Femur (tissue), 1 donor: Measurements from ENCODE around the gene SHE.
"Not testable (repeated sequence)": the region's sequence is repeated elsewhere in the genome, so short reads cannot be mapped to it uniquely, and the experiment has no call there.

Experiments
- DNase-seq: peaks from one replicate; pipeline ENCODE4 v3.0.0-alpha.2; 2017

SHE gene

GRCh38 chr1:154502066-154502743 is at the start of gene SHE, which contains the start of gene TDRD10:
Gene SHE, minus strand, starts transcription at chr1:154502412. Its CDS starts 386 bp downstream, at chr1:154502026.
Gene TDRD10, plus strand, starts transcription at chr1:154502219. Its CDS starts 4,685 bp downstream, at chr1:154506904.
- peak; percentile 43 for DNase-seq

DNA sequence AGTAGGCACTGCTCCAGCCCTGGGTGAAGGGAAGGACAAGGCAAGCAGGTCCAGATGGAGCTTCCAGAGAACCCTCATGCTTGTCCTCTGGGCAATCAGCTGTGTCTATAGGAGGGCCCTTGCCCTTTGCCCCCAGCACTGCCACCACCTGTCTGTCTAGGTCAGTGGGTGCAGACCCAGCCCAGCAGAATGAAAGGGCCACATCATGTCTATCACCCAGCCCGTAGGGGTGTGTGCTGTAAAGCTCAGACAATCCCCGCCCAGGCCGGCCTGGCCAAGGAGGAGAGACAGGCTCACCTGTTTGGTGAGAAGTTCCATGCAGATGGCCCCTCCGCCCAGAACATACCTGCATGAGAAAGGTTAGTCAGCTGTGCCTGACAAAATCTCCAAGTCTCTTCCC is 49.3 kb upstream of the SHE start:
- no peak for DNase-seq

DNA sequence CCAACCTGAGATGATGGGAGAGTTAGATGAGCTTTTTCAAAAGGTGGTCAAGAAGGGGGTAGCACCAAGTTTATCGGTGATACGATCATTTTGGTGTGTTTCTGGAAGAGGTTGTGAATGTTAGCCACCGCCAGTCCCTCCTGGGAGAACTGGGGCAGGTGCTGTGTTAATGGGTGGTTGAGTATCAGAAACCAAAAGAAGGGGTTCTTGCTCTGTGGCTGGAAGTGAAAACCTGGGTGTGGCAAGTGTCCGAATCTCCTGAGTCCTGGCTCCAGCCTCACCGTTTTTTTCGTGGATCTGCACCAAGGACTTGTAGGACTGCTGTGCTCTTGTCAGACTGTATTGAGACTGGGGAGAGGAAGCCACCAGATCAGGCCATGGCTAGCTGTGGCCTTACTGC is 48.4 kb upstream of the SHE start:
- no peak for DNase-seq

DNA sequence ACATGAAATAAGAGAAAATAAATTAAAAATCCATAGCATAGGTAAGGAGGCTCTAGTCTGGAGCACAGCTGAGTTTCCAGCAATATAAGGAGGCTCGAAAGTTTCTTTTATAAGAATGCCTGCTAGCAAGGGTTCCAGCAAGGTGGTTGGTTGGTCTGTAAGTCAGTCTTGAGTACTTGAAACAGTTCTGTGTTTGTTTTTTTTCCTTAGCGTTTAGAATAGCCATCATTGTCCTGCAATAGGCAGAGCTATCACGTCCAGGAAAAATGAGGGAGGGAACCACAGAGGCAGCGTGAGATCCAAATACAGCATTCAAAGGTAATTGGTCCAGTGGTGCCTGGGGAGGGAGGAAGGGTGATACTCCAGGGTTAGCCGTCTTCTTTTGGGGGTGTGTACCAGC is 47.9 kb upstream of the SHE start:
- DNase-seq: no peak

DNA sequence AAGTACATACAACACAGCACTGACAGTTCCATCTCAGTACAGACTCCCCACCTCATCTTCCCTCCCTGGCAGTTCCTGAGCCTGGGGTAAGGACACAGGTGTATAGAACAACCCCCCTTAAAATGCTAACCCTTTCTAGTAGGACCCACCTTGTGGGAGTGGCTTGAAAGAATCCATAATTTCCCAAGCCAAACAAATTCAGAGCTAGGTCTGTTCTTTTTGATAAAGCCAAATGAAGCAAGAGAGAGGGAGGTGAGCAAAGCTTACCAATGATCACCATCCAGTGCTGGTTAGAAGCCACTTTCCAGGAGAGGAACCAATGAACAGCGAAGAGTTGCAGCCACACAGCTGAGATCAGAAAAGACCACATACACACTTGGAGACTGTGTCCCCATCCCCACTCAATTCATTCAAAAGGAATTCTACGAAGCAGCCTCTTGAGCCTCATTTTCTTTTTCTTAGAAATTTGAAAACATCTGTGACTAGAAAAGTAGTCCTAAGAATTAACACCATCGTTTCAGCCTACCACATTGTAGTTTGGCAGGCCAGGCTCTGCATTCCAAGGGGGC is 47.1 kb upstream of the SHE start:
- DNase-seq: no peak

DNA sequence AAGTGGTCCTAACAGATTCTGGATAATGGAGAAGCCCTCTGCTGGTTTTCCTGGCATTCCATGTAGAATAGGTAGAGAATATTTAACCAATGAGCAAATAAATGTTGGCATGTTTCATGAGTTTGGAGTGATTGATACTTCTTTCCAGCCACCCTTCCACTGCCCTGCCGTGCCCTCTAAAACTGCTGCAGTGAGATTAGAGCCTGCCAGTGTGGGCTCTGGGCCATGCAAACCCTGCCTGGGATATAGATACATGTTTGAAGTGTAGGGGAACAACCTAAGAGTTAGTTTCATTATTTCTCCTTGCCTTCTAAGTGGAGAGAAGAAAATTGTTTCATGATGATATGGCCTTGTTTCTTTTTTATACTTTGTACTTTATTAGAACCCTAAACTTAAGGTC is 45.8 kb upstream of the SHE start:
- DNase-seq: no peak

GRCh38 chr1:154547105-154547732 is 45.0 kb upstream of the SHE start:
- DNase-seq: no peak

DNA sequence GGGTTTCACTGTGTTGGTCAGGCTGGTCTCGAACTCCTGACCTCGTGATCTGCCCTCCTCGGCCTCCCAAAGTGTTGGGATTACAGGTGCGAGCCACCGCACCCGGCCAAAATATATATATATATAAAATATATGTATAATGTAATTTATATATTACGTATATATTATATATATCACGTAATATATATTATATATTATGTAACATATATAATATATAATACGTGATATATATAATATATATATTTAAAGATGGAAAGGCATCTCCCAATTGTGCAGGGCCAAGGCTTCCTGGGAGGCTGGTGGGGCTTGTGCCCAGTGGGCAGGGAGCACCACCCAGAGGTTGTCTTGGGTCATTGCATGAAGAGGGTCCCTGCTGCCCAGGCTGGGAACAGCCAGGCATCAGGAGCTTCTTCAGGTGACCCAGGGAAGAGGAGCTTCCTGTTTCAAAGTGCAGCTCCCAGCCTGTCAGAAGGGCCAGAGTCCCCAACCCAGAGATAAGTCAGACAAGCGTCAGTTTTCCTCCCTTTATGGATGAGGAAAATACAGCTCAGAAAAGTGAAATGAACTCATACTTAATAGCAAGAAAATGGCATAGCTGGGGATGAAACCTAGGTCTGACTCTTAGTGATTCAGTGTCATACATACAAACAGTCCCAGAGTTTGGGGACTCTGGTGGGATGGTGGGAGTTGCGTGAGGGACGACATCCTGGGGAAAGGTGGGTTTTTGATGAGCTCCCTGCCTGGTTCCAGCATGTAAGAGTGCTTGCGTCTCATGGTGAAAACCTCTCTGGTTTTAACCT is 44.3 kb upstream of the SHE start:
- no peak for DNase-seq

- no peak for DNase-seq
Observed at GRCh38 chr1:154541231-154541630, 39.0 kb upstream of the SHE start.

DNA sequence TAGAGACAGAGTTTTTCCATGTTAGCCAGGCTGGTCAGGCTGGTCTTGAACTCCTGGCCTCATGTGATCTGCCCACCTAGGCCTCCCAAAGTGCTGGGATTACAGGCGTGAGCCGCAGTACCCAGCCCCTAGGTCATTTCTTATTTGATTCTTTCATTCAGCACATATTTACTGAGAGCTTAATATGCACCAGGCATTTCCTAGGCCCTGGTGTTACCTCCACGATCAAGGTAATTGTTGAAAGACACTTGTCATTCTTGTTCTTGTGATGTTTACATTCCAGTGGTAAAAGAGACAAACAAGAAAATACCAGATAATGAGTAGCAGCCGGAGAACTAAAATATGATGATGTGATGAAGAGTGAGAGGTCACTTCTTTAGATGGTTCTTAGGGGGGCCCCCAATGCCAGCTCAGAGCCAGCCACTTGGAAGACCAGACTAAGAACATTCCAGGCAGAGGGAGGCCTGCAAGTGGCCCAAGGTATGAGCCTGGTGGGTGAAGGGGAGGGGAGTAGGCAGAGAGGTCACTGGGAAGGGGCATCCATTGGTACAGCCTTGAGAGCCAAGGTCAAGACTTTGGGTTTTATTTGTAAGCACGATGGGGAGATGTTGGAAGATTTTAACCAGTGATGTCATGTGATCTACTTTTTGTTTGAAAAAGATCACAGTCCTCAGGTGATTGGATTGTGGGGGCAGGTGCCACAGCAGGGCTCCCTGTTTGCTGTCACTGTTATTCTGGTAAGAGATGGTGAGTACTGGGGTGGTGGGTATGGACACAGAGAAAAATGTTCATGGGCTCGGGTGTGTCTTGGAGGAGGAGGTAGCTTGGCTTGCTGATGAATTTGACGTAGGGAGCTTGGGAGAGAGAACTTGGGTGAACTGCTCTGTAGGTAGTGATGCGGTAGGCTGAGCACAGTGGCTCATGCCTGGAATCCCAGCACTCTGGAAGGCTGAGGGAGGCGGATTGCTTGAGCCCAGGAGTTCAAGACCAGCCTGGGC is 37.6 kb upstream of the SHE start:
- DNase-seq: no peak

DNA sequence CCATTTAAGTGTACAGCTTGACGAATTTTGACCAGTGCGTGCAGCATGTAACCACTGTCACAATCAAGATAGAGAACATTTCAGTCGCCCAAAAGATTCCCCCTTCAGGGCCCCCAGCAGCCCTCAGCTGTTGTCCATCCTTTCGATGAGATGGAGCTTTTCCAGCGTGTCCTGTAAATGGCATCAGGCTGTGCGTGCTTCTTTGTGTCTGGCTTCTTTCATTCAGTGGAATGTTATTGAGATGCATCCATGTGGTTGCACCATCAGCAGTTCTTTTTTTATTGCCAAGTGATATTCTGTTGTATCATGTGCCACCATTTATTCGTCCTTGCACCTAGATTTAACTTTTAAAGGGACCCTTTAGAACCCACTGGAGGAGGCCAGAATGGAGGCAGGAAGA is 34.4 kb upstream of the SHE start:
- DNase-seq: no peak

DNA sequence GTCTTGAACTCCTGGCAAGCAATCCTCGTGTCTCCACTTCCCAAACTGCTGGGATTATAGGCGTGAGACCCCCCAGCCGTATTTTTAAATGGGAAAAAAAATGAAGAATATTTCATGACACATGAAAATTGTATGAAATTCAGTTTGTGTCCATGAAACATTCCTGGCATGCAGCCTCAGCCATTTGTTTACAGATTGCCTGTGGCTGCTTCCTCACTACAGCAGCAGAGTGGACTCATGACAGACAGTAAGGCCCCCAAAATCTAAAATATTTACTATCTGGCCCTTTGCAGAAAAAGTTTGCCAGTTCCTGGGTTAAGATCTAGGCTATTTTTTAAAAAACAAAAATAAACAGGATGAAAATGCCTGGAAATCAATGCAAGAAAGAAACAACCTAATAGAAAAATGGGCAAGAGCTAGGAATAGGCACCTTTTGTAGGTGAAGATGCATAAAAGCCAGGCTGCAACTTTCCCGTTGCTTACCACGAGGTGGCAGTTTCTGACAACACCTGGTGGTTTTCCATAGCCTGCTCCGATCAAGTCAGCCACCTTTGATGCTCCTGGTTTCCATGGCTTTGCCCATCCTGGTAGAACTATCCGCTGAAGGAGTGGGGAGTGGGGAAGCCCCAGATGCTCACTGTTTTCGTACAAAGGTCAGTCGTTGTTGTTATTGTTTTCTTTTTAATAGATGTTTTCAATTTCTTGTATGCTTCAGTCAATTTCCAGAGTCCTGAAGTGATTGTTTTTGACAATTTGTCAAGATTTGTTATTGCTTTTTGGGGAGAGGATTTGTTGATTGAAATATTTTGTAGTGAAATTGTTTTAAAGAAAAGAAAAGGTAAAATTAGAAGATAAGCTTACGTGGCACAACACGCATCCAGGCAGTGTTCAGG is 32.0 kb upstream of the SHE start:
- no peak for DNase-seq

DNA sequence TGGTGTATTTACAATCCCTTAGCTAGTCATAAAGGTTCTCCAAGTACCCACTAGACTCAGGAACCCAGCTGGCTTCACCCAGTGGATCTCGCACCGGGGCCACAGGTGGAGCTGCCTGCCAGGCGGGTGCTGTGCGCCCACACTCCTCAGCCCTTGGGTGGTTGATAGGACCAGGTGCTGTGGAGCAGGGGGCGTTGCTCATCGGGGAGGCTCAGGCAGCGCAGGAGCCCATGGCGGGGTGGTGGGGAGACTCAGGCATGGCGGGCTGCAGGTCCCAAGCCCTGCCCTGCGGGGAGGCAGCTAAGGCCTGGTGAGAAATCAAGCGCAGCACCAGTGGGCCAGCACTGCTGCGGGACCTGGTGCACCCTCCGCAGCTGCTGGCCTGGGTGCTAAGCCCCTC is 29.7 kb upstream of the SHE start:
- not testable (repeated sequence) for DNase-seq

DNA sequence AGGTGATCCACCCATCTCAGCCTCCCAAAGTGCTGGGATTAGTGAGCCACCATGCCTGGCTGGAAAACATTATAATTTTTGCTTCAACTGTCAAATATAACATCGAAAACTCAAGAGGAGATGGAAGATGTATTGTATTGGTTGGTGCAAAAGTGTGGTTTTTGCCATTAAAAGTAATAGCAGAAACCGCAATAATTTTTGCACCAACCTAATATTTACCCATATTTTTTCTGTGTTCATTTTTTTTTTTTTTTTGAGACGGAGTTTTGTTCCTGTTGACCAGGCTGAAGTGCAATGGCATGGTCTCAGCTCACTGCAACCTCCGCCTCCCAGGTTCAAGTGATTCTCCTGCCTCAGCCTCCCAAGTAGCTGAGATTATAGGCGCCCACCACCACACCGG is 27.1 kb upstream of the SHE start:
- DNase-seq: no peak

GRCh38 chr1:154527192-154527591 is 25.0 kb upstream of the SHE start:
- no peak for DNase-seq

GRCh38 chr1:154524881-154525280 is 22.7 kb upstream of the SHE start:
- no peak for DNase-seq

DNA sequence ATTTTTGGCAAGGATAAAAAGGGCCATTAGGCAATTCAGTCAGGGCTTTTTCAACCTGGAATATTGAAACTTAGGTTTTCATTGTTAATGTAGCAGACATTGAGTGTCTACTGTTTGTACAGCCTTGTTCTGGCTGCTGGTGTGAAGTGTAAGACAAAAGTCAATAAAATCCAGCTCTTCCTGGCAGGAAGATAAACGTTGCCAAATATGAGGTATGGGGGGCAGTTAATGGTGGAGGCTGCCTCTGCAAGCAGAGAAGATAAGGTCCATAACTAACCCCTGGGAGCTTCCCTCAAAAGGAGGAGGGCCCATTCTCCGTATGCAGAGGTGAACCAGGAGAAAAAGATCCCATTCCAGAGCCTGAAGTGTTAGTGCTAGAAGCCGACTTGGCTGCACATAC is 19.5 kb upstream of the SHE start:
- no peak for DNase-seq

DNA sequence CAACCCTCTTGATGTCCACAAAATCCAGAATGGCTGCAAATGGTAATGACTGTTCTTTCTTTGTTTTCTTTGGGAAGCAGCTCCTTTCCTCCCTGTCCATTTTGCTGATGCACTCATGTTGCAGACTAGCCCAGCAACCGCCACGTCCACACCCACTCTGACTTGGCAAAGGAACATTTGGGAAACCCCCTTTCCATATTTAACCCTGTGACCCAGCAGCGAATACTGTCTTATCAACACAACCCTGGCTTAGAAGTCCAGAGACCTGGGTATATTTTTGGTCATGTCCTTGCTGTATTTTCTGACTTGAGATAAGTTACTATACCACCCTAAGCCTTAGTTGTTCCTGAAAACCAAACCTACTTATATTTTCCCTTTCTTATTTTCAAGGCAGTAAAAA is 18.1 kb upstream of the SHE start:
- DNase-seq: no peak

GRCh38 chr1:154519591-154519991 is 17.4 kb upstream of the SHE start:
- DNase-seq: no peak

DNA sequence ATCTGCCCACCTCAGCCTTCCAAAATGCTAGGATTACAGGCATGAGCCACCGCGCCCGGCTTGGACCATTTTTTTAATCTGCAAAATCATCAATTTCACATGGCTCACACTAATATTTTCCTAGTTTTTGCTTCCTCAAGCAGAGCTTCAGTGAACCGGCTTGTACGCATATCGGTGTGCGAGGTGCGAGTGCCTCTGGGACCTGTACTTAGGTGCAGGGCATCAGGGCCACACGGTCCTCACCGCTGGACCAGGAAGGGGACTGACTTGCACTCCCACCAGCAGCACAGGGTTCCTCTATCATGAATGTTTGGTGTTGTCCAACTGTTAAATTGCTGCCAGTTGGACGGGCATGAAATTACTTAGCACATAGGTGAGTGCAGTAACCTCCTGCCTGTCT is 15.4 kb upstream of the SHE start:
- DNase-seq: no peak

DNA sequence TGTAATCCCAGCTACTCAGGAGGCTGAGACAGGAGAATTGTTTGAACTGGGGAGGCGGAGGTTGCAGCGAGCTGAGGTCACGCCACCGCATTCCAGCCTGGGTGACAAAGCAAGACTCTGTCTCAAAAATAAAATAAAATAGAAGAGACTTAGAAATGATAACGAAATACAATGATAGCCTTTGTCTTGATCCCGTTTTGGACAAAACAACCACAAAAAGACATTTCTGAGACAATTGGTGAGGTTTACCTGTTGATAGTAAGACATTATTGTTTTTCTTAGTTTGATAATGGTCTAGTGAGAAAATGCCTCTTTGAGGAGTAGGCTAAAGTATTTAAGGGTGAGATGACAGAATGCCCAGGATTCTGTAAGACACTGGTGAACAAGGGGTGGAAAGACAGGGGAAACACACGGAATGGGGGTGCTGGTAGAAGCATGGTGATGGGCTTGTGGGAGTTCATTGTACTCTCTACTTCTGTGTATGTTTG is 11.9 kb upstream of the SHE start:
- no peak for DNase-seq
